Esophagus squamous epithelium (tissue), 5 donors: Measurements from ENCODE around the gene NDRG3. TPM values are rescaled to one million over a fixed set of nuclear protein-coding genes. Genes with fewer than 3 reads are reported as not detected.

Experiments used
- DNase-seq: peaks from one replicate; lab custom pipeline; 2025; lab: John Stamatoyannopoulos, UW
- H3K27ac ChIP-seq, 4 donors: fragments of 200-600 bp; sonication (generic); one replicate each; pipeline ENCODE4 v1.5.1; 2016 to 2019; ENCODE audit warnings: mild to moderate bottlenecking in 1 of 4
- H3K27me3 ChIP-seq, 4 donors: fragments of 200-600 bp; sonication (generic); 1 replicate in 3 of 4; 2 replicates in 1 of 4; pipeline versions ENCODE4 v1.5.1 to v1.6.0; 2017 to 2021; ENCODE audit warnings: antibody characterized with exemption in 1 of 4
- H3K36me3 ChIP-seq, 3 donors: fragments of 200-600 bp; sonication (generic); one replicate each; pipeline ENCODE4 v1.5.1; 2016 to 2019
- H3K4me1 ChIP-seq, 3 donors: fragments of 200-600 bp; sonication (generic); one replicate each; pipeline ENCODE4 v1.5.1; 2017 to 2019
- H3K4me3 ChIP-seq, 4 donors: fragments of 200-600 bp; sonication (generic); 1 replicate in 3 of 4; 2 replicates in 1 of 4; pipeline ENCODE4 v1.5.1; 2016 to 2019; ENCODE audit warnings: mild to moderate bottlenecking in 2 of 4, moderate library complexity in 1 of 4
- H3K9me3 ChIP-seq, 3 donors: fragments of 200-600 bp; sonication (generic); one replicate each; pipeline ENCODE4 v1.5.1; 2016 to 2019
- POLR2A ChIP-seq, 4 donors: fragments of 450-650 bp; IDR thresholded peaks; one replicate each; pipeline ENCODE4 v1.6.1; 2017; ENCODE audit warnings: antibody characterized with exemption in 4 of 4, mild to moderate bottlenecking in 4 of 4, moderate library complexity in 3 of 4
- WGBS, 2 donors: methylation state at CpG; one replicate each; pipeline ENCODE4 v1.1.5; 2018; 5-methylcytosine and 5-hydroxymethylcytosine counted together
- intact Hi-C: fragments of 100-400 bp; cut with DNase I; formaldehyde crosslinking; loops from one replicate; pipeline ENCODE4 v1.15.0; 2022
- total RNA-seq, 4 donors: library from RNA; depleted of rRNA; stranded (reverse); fragments of >200 nt; gene quantifications; one replicate each; pipeline ENCODE4 v1.1.0, GENCODE V29; 2016
- TF ChIP-seq, protein P1 (sequence below), 6 experiments: fragments of 450-650 bp in 4 of 6; fragments of 200-600 bp in 2 of 6; sonication (generic) in 2 of 6; IDR thresholded peaks; one replicate each; pipeline ENCODE4 v1.5.1; 2016 to 2019; ENCODE audit warnings: antibody characterized with exemption in 6 of 6, mild to moderate bottlenecking in 4 of 6, moderate library complexity in 4 of 6
- donor health status: DM: yes; HTN: yes; CAD: no.

The NDRG3 gene
- total RNA-seq, 4 donors from 2014 or later: 13.9 to 23.5 (median 18.1) TPM

DNA sequence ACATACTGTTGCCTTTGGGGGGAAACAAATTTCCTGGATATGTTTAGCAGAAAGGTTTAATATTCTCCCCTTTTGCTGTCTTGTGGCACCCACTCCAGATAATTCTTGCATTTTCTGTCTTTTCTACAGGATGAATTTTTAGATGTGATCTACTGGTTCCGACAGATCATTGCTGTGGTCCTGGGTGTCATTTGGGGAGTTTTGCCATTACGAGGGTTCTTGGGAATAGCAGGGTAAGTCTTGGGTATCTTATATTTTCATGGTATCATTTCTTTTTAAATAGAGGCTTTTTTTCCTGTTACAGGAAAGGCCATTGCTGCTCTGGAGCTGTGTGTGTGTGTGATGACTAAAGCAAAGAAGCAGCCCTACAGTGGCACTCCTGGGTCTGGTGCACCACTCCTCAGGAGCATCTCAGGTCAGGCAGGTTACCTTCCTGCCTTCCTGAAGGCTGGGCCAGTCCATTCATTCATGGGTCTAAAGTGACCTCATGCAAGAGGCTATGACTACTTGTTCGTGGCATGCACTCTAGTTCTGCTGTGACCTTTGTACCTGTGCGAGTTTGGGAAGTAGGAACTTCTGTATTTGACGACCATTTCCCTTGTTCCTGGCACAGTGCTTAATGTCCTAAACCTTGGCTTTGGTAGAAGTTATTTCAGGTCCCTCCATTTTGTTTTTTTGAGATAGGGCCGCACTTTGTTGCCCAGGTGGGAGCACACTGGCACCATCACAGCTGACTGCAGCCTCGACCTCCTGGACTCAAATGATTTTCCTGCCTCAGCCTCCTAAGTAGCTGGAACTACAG is 138.1 kb downstream of the NDRG3 start:
- Histone ChIP-seq H3K36me3 (peaks cover 27 to 57% (median 30%) of the 10 kb centered on the region in 3 donors), H3K9me3 (no peaks in the 10 kb centered on the region), H3K27ac (peak overlapping the region; percentile 89 to 98 (median 97)), H3K27me3 (no peaks in the 10 kb centered on the region), H3K4me3 (peak overlapping the region; percentile 74 to 100 (median 87)), H3K4me1 (peaks cover 11 to 41% (median 12%) of the 10 kb centered on the region in 3 donors)
- DNase-seq: no peak
- 70 to 71% methylated on average over 7 of the region's 7 CpGs for WGBS, 2 donors
- TF ChIP-seq POLR2A (IDR thresholded peaks at IDR 0.05): peak in 1 of 4 donors; percentile 16
- TF ChIP-seq, protein P1, sequence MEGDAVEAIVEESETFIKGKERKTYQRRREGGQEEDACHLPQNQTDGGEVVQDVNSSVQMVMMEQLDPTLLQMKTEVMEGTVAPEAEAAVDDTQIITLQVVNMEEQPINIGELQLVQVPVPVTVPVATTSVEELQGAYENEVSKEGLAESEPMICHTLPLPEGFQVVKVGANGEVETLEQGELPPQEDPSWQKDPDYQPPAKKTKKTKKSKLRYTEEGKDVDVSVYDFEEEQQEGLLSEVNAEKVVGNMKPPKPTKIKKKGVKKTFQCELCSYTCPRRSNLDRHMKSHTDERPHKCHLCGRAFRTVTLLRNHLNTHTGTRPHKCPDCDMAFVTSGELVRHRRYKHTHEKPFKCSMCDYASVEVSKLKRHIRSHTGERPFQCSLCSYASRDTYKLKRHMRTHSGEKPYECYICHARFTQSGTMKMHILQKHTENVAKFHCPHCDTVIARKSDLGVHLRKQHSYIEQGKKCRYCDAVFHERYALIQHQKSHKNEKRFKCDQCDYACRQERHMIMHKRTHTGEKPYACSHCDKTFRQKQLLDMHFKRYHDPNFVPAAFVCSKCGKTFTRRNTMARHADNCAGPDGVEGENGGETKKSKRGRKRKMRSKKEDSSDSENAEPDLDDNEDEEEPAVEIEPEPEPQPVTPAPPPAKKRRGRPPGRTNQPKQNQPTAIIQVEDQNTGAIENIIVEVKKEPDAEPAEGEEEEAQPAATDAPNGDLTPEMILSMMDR (IDR thresholded peaks at IDR 0.05): no peak
- intact Hi-C loops: loop anchor here (5.0 kb wide), 1 partner anchor 165 kb away; the partner anchor contains the start of gene DSN1

GRCh38 chr20:36606158-36607066 is 139.5 kb downstream of the NDRG3 start:
- intact Hi-C loops: loop anchor here (5.0 kb wide), 1 partner anchor 166 kb away; the partner anchor contains the start of gene DSN1
- no peak for DNase-seq
- Histone ChIP-seq H3K9me3 (no peaks in the 10 kb centered on the region), H3K4me1 (peaks cover 11 to 37% (median 12%) of the 10 kb centered on the region in 3 donors), H3K27ac (peak overlapping the region; percentile 89 to 98 (median 97)), H3K27me3 (no peaks in the 10 kb centered on the region), H3K36me3 (peaks cover 18 to 43% (median 19%) of the 10 kb centered on the region in 3 donors), H3K4me3 (peak overlapping the region; percentile 74 to 100 (median 87))
- TF ChIP-seq, protein P1 (IDR thresholded peaks at IDR 0.05): no peak
- TF ChIP-seq POLR2A (IDR thresholded peaks at IDR 0.05): no peak
- WGBS, 2 donors: 2 to 3% methylated on average over 31 of the region's 31 CpGs

DNA sequence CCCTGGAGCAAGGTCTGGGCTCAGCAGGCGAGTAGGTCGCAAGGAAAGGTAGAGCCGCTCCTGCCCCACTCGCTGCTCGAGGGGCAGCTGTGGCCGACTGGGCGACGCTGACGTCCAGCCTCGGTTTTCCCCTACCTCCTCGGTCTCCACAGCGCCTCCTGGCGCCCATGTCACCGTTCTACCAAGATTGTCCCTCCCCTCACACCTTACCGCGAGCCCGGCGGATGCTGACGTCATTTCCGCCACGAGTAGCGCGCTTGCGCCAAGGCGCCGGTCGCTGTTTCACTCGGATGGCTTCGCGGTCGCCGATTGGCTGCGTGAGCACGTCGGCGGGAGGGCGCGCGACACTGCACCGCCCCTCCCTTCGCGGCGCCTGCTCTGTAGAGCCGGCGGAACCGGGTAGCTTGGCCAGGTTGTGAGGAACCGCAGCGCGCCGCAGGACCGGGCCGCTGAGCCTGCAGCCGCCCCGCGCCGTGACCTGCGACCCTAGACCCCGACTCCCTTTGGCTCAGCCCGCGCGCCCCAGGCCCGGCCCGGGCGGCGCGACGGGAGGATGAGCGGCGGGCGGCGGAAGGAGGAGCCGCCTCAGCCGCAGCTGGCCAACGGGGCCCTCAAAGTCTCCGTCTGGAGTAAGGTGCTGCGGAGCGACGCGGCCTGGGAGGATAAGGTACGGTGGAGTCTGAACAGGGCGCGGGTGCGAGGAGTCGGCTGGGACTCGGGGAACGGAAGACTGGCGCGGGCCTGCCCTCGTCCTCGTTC is 140.3 kb downstream of the NDRG3 start, which contains the start of gene RAB5IF:
RAB5IF (plus strand) TSS at position 381 of the 759 bp plus-strand sequence; CDS start at position 554, 173 bp downstream.
- peak in 3 of 4 donors; percentile 89 to 95 (median 91) for TF ChIP-seq POLR2A (IDR thresholded peaks at IDR 0.05)
- TF ChIP-seq, protein P1 (IDR thresholded peaks at IDR 0.05): peak; percentile 86 to 99 (median 94)
- Histone ChIP-seq H3K9me3 (no peaks in the 10 kb centered on the region), H3K27me3 (no peaks in the 10 kb centered on the region), H3K4me3 (peak within 1 kb of the TSS; percentile 74 to 100 (median 87)), H3K27ac (peak within 1 kb of the TSS; percentile 89 to 98 (median 97)), H3K4me1 (peaks cover 11 to 37% (median 12%) of the 10 kb centered on the region in 3 donors), H3K36me3 (peaks cover 13 to 35% (median 18%) of the 10 kb centered on the region in 3 donors)
- intact Hi-C loops: loop anchor here (5.0 kb wide), 1 partner anchor 167 kb away; the partner anchor contains the start of gene DSN1
- DNase-seq: peak; percentile 90
- WGBS, 2 donors: 0 to 1% methylated on average over 24 to 36 of the region's 90 CpGs

DNA sequence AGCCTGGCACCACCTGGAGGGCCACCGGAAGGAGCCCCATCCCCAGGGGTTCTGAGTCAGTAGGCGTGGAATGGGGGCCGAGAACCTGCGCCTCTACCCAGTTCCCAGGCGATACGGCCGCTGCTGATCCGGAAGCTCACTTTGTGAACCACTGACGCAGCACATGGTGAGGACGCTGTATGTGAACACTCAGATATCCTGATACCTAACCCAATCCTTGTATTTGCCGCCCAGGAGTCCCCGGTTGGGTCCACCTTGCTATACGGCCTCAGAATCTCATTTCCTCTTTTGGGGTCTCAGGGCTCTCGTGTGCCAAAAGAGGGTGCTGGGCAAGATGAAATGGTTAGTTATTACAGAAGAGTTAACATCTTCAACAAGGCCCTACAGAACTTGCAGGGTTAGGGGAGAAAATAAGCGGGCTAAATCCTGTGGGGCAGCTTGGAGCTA is 140.9 kb downstream of the NDRG3 start:
- peak overlapping the region; percentile 89 to 98 (median 97) for H3K27ac ChIP-seq
- peaks cover 11 to 37% (median 12%) of the 10 kb centered on the region in 3 donors for H3K4me1 ChIP-seq
- DNase-seq: no peak
- WGBS, 2 donors: 43 to 50% methylated on average over 9 to 15 of the region's 15 CpGs
- peaks cover 8 to 29% (median 12%) of the 10 kb centered on the region in 3 donors for H3K36me3 ChIP-seq
- intact Hi-C loops: loop anchor here (5.0 kb wide), 2 partner anchors 48 to 167 kb away; partner anchors contain the start of gene DSN1
- no peaks in the 10 kb centered on the region for H3K9me3 ChIP-seq
- H3K27me3 ChIP-seq: no peaks in the 10 kb centered on the region
- TF ChIP-seq, protein P1 (IDR thresholded peaks at IDR 0.05): no peak
- TF ChIP-seq POLR2A (IDR thresholded peaks at IDR 0.05): no peak
- peak overlapping the region in 3 of 4 donors; percentile 82 to 100 (median 92) for H3K4me3 ChIP-seq
